ENCODE results near the gene ARHGAP30. TPM values are rescaled to one million over a fixed set of nuclear protein-coding genes. Genes with fewer than 3 reads are reported as not detected.

Gene ARHGAP30
- total RNA-seq, 1 experiment from 2014 or later = 0.39 TPM

DNA sequence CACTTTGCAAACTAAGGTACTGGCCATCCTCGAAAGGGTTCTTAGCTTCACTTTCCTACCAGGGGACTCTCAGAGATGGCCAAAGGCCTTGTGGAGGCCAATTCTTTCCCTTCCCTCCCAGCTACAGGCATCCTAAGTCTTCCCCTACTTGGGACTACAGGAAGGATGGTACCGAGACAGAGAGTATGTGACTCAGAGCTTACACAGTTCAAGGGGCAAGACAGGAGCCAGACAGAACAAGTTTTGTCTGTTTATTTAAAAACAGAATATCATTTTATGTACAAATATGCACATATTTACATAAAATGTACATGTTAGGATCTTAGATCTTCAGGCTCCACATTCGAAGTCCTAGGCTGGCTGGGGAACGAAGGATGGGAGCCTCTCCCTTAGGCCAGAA, 1.1 kb upstream of the ARHGAP30 start:
- no peak overlapping the region for H3K9ac ChIP-seq (ENCODE audit: low read length)
- ChIA-PET POLR2A (no interaction called here), CTCF (interaction anchor here (1.0 to 3.1 kb wide), 3 partner anchors 25 to 69 kb away, joined by 3 to 25 read pairs (median 11); partner anchors contain the start of genes KLHDC9 and USF1), RAD21 (ENCODE audit: low non-redundant PET in 1 of 2, low total read pairs in 2 of 2, uncharacterized antibody in 2 of 2, unreplicated experiment in 2 of 2) (no interaction called here)
- no peaks in the 10 kb centered on the region for H3K79me2 ChIP-seq (ENCODE audit: insufficient read depth, low read length)
- no peak overlapping the region for H3K27ac ChIP-seq (ENCODE audit: low read depth, low read length)
- no peak for ATAC-seq
- H3K9me3 ChIP-seq (ENCODE audit: control insufficient read depth in 1 of 2, insufficient read depth in 1 of 2, low read depth in 1 of 2, low read length in 2 of 2) = no peaks in the 10 kb centered on the region
- no peak overlapping the region for H3K4me2 ChIP-seq (ENCODE audit: low read length)
- BruUV-seq (replicated peaks) = no TSS peak
- TF ChIP-seq SRF (IDR thresholded peaks at IDR 0.05; ENCODE audit: low read depth) (no peak), EZH2phosphoT487 (IDR thresholded peaks at IDR 0.05; ENCODE audit: borderline replicate concordance) (no peak), MAX (IDR thresholded peaks at IDR 0.05) (no peak), TCF7L2 (IDR thresholded peaks at IDR 0.05; ENCODE audit: borderline replicate concordance, extremely low read depth, insufficient read depth, insufficient read length) (no peak), ZNF274 (IDR thresholded peaks at IDR 0.05; ENCODE audit: low read depth, low read length) (no peak), POLR2AphosphoS5 (IDR thresholded peaks at IDR 0.05; ENCODE audit: low read depth, low read length) (no peak), CBX3 (IDR thresholded peaks at IDR 0.05; ENCODE audit: low read depth) (no peak), EGR1 (IDR thresholded peaks at IDR 0.05; ENCODE audit: low read depth) (no peak), ZBTB33 (IDR thresholded peaks at IDR 0.05; ENCODE audit: extremely low read depth, insufficient replicate concordance, low read length) (no peak)
- H3K9me2 ChIP-seq (ENCODE audit: insufficient read depth) = no peaks in the 10 kb centered on the region
- no peaks in the 10 kb centered on the region for H3K27me3 ChIP-seq (ENCODE audit: insufficient read depth, low read length)
- no peaks in the 10 kb centered on the region for H4K20me1 ChIP-seq (ENCODE audit: insufficient read depth)
- H3K4me1 ChIP-seq (ENCODE audit: control insufficient read depth in 1 of 2, insufficient read depth in 2 of 2, low read length in 2 of 2) = peaks cover 0 to 37% of the 10 kb centered on the region in 2 experiments; a peak in 2 of 4 replicates
- H3K4me3 ChIP-seq (replicated peaks in 1 of 2; ENCODE audit: low read depth in 1 of 2, low read length in 2 of 2) = no peak overlapping the region
- intact Hi-C loops (cut with micrococcal nuclease) = no loop called here
- DNase-seq (ENCODE audit: low read depth, low spot score) = no peak
- no peak overlapping the region for H2AFZ ChIP-seq (ENCODE audit: low read depth, low read length, poor library complexity, severe bottlenecking)
- H3K36me3 ChIP-seq (ENCODE audit: control insufficient read depth in 1 of 2, insufficient read depth in 2 of 2, low read length in 2 of 2) = no peaks in the 10 kb centered on the region
